Thyroid gland (tissue), 4 donors: Measurements from ENCODE around the gene PRPF8.

Experiments used
- POLR2A ChIP-seq, 2 donors: fragments of 450-650 bp; IDR thresholded peaks; one replicate each; pipeline ENCODE4 v1.6.1; 2017; ENCODE audit warnings: antibody characterized with exemption in 2 of 2, mild to moderate bottlenecking in 2 of 2, moderate library complexity in 1 of 2
- TF ChIP-seq, protein P1 (sequence below), 6 experiments: fragments of 200-600 bp in 3 of 6; fragments of 450-650 bp in 3 of 6; sonication (generic) in 3 of 6; IDR thresholded peaks; one replicate each; pipeline ENCODE4 v1.5.1; 2016 to 2019; ENCODE audit warnings: antibody characterized with exemption in 6 of 6, mild to moderate bottlenecking in 2 of 6, inconsistent platforms in 1 of 6, moderate library complexity in 1 of 6

DNA sequence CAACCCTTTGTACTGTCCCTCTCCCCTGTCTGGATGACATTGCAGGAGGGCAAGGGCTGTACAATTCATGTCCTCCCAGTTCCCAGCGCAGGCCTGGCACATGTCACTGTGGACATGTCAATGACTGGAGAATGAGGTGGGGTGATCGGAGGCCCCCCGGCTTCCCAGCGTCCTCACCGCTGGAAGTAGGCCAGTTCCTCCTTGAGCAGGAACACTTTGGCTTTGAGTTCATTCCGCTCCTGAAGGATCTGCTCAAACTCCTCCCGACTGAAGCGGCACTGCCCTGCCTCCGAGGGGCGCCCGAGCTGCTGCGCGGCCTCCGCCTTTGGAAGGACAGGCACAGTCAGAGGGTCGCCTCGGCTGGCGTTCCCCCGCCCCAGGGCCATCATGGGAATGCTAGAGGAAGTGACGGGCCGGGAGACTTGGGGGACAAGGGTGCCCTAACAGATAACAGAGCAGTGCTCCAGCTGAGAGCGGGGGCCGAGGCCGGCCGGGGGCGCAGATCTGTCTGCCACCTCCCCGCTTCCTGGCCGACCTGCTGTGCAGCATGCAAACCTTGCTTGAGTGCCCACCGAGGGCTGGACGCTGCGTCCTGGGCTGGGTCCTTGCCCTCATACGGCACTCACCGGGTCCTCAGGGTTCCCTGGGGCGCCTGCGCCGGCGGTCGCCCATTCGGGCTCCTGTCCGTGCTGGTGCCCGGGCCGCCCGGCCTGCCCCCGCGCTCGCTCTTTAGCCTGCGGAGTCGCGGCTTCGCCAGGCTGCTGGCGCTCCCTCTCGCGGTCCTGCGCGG, 36.3 kb downstream of the PRPF8 start:
- TF ChIP-seq, protein P1, sequence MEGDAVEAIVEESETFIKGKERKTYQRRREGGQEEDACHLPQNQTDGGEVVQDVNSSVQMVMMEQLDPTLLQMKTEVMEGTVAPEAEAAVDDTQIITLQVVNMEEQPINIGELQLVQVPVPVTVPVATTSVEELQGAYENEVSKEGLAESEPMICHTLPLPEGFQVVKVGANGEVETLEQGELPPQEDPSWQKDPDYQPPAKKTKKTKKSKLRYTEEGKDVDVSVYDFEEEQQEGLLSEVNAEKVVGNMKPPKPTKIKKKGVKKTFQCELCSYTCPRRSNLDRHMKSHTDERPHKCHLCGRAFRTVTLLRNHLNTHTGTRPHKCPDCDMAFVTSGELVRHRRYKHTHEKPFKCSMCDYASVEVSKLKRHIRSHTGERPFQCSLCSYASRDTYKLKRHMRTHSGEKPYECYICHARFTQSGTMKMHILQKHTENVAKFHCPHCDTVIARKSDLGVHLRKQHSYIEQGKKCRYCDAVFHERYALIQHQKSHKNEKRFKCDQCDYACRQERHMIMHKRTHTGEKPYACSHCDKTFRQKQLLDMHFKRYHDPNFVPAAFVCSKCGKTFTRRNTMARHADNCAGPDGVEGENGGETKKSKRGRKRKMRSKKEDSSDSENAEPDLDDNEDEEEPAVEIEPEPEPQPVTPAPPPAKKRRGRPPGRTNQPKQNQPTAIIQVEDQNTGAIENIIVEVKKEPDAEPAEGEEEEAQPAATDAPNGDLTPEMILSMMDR (IDR thresholded peaks at IDR 0.05) = peak in 3 of 6 experiments; percentile 58 to 96 (median 92)
- no peak for TF ChIP-seq POLR2A (IDR thresholded peaks at IDR 0.05)
